HTERT RPE-1 (cell line): ENCODE results near the gene RASL11A.
"Not testable (repeated sequence)": the region's sequence is repeated elsewhere in the genome, so short reads cannot be mapped to it uniquely, and the experiment has no call there.

Experiments
- in situ Hi-C: fragments of 300-500 bp; cut with MboI; formaldehyde crosslinking; loops from 4 replicates; pipeline ENCODE4 v1.14.3; 2020; ENCODE audit warnings: low sequenced_read_pairs

The RASL11A gene

DNA sequence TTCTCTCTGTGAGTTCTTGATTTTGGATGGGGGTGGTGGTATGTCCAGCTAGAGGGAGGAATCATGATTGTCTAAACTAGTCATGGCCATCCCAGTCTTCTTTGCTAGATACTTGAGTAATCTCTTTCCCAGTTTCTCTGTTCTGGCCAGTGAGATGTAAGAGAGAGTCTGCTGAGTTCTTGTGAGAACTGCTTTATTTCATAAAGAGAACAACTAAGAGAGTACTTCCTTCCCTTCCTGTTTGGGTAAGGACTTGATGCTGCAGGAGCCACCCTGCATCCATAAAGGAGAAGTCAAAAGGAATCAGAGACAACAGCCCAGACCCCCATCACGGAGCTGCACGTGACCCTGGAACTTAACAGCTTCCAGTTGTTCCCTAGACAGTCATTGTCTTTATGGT is 3.0 kb upstream of the RASL11A start:
- in situ Hi-C loops, result no loop called here

DNA sequence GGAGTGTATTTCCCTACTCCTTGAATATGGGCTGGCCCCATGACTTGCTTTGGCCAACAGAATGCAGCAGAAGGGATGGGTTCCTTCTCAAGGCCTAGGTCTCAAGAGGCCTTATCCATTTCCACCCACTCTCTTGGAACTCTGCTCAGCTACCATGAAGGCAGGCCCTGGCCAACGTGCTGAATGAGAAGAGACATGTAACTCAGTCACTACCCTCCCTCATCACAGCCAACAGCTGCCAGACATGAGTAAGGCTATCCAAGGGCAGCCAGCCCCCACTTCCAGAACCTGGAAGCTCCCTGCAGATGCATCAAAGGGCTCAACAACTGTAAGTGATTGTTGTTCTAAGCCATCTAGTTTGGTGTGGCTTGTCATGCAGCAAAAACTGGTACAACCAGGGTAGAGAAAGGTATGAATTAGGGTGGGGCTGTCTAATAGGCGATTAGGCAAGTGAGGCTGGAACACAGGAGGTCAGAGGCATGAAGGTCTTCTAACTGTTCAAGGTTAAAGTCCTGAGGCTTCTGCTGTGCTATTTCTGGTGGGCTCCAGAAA is 1.4 kb upstream of the RASL11A start:
- in situ Hi-C loops, result no loop called here

DNA sequence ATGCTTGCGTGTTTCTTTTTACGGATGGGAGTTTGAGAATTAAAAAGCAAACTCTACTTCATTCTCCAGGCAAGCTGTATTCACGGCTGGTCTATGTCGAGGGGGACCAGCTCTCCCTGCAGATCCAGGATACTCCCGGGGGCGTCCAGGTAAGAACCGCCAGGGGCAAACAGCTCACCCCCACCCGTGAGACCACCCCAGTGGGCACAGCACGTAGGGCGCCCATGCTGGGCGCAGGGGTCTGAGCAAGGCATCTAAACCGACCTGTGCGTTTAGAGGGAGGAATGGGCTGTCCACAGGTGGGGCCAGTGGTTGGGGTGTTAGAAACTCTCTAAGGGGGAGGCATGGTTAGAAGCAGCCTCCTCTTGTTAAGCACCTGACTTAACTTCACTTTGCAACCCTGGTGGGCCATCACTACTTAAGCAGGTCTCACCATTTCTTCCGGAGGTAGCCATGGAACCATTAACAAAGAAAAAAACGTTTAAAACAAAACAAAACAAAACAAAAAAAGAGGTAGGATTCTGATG is 1.0 kb downstream of the RASL11A start:
- in situ Hi-C loops, result no loop called here

DNA sequence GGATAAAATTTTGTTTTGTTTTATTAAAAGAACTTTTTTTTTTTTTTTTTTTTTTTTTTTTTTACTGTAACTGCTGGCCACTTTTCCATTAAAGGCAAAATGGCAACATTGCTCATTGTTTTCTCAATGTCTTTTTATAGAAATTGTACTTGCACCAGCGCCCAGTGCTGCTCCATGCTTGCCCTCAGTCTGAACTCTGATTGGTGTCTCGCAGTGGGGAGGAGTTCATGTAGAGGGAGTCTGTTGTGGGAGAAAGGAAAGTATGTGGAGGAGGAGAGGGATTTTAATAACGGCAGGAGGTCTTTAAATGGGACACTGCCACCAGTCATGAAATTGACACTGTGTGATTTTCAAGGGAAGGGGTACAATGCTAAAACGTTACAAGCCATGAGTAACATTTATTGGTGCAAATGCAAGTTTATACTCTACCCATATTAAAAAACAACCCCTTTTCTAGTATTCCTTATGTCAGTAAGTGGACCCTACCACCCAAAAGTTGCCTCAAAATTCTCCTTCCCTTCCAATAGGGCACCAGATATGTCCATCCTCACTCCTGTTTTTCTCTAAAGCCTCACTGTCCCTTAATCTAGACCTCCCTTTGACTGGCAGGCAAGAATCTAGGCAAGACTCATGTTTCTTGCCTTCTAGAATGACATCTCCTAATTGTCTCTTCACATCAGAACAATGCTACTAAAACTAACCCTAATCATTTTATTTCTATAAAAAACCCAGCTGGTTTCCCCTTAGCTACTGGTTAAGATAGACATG is 3.2 kb downstream of the RASL11A start:
- in situ Hi-C loops, result no loop called here

DNA sequence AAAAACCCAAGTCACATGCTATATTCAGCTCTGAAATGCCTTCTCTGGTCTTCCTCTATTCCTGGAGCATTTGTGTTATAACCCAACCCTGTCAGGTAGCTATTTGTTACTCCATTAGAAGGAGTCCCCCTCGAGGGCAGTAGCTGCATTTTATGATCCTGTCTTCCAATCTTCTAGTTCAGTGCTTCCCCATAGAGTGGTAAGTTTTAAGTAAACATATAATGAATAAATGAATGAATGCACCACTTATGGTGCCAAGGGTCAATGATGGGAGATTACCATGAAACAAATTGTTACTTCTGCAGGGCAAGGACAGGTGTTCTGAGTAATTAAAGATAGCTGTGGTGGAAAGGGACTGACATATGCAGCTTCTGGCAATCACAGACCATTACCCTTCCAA is 4.0 kb downstream of the RASL11A start:
- in situ Hi-C loops, result no loop called here

DNA sequence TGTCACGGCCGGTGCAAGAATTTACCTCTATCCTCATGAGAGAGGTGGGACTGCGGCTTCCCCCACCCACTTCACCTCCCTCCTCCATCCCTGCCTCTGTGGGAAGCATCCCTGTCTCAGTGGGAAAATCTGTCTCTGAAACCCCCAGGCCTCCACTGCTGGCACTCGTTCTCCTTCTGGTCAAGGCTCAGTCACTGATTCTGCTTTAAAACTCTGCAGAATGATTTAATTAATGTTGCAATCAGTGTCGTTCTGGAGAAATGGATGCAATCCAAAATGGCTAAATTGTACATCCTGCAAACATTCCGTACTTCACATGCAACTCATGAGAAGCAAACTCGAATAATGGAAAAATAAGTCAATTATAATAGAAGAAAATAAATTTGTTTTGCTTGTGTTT is 5.6 kb downstream of the RASL11A start:
- in situ Hi-C loops, result no loop called here

DNA sequence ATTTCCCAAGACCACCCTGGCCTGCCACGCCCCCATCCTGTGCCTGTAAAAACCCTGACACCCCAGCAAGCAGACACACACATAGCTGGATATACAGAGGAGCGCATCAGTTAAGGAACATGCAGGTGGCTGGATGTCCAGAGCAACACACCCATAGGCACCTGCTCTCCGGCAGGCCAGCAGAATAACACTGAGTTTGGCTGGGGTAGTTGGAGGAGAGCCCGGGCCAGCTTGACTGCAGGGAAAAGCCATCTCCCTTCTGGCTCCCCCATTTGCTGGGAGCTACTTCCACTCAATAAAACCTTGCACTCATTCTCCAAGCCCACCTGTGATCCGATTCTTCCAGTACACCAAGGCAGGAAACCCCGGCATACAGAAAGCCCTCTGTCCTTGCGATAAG is 8.9 kb downstream of the RASL11A start:
- in situ Hi-C loops, result no loop called here

DNA sequence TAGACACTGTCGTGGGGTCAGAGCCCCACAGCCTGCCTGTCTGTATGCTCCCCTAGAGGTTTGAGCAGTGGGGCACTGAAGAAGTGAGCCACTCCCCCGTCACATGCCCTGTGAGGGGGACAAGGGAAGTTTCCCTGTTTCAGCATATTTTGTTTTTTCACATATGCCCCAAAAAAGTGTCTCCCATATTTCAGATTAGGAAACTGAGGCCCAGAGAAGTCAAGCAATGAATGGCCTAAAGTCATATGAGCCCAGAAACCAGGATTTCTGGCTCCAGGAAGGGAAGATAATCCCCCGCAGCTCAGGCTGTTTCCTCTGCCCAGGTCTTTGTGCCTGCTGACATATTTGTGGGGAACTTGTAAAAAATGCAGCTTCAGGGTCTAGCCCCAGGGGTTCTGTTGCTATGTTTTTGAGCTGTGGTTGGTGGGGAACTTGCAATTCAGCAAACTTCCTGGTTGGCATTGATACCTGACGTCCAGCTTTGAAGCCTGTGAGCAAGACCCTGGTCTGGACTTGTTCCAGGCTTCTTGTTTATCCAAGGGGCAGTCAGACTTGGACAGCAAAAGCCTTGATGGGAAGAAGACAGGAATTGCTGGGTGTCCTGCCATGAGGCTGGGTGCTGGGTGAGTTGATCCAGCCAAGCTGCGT is 9.5 kb downstream of the RASL11A start:
- in situ Hi-C loops, result no loop called here

DNA sequence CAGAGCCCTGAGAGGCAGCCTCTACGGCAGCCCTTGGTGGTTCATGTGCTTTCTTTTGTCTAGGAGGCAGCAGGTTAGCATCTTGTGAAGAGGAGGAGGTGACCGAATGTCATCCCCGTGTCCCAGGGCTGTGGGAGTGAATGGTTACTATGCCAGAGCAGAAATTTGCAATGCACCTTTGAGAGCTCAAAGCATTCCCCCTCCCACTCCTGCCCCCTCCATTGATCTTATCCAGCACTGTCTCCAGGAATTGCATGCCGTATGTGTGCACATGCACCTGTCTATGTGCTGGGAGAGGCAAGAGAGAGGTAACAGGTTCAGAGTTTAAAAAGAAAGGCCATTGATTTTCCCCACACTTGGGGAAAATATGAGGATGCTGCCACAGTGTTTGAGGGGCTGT is 10.2 kb downstream of the RASL11A start:
- in situ Hi-C loops, result no loop called here

DNA sequence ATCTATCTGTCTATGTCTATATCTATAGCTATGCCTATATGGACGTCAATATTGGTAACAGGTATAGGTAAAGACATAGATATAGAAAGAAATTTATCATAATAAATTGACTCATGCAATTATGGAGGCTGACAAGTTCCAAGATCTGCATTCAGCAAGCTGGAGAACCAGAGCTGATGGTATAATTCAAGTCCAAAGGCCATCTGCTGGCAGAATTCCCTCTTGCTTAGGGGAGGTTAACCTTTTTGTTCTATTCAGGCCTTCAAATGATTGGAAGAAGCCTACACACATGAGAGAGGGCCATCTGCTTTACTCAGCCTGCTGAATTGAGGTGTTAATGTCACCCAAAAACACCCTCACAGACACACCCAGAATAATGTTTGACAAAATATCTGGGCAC is 10.8 kb downstream of the RASL11A start:
- in situ Hi-C loops, result no loop called here

DNA sequence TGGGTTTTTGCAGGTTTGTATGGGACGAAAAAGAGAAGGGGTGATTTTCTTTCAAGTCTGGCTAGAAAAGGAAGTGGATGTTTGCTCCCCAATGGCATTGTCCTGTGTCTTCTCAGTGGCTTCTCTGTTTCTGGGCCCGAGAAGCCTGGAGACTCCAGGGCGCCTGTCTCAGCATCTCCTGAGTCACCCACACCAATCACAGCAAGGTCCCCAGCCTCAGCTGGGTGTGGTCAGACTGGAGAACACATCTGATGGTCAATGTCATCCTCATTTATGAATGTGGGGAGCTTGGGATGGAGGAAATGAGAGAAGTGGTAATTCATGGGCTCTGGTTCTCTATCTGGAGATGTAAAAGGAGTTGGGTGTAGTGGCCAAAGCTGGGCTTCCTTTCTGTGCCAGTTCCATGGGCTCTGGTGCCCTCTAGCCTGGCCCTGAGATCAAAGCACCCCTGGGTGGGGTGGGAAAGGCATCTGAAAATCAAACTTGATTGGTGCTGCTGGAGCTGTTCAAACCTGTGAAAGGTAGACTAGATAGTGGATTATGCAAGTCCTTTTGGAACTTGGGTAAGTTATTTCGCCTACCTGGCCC is 13.4 kb downstream of the RASL11A start:
- in situ Hi-C loops, result no loop called here

DNA sequence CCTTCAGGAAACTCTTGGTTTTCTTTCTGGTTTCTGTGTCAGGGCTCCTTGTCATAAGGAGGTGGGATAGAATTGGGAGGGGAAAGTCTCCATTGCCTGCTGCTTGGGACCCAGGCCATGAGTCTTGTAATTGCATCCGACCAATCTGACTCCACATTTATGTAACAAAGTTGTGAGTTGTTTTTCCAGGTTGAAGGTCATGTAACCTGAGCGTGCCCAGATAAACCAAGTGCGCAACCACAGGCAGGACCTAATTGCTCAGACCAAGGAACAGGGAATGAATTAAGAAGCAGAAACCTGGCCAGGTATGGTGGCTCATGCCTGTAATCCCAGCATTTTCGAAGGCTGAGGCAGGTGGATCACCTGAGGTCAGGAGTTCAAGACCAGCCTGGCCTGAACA is 17.8 kb downstream of the RASL11A start:
- in situ Hi-C loops, result no loop called here

DNA sequence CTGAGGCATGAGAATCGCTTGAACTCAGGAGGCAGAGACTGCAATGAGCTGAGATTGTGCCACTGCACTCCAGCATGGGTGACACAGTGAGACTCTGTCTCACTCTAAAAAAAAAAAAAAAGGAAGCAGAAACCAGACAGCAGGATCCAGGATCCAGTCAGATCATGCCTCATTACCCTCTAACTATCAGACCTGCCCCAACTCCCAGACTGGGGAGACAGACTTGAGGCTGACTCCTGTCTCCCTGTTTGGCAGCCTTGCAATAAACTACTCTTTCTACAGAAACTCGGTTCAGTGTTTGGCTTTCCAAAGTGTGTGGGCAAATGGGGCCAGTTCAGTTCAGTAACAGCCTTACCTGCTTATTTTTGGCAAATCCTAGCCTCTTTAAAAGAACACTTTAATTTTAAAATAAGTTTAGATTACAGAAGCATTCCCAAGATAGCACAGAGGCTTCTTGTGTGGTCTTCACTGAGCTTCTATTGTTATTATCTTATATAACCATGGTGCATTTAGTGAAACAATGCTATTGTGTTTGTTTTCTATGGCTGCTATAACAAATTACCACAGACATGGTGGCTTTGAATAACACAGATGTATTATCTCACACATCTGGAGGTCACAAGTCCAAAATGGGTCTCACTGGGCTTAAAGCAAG is 18.5 kb downstream of the RASL11A start:
- in situ Hi-C loops, result no loop called here

DNA sequence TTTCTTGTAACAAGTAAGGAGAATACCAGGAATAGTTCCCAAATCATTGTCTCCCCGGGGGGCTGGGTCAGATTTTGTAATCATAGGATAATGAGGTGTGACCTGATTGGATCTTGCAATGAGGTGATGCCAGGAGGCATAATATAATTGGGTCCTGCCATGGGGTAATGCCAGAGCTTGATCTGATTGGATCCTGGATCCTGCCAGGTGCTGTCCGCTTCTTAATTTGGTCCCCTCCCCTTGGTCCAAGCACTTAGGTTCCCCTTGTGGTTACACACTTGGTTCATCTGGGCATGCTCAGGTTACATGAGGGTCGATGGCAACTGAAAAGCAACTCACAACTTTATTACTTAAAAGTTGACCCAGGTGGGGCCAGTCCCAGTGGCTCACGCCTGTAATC is 20.1 kb downstream of the RASL11A start:
- in situ Hi-C loops, result no loop called here

DNA sequence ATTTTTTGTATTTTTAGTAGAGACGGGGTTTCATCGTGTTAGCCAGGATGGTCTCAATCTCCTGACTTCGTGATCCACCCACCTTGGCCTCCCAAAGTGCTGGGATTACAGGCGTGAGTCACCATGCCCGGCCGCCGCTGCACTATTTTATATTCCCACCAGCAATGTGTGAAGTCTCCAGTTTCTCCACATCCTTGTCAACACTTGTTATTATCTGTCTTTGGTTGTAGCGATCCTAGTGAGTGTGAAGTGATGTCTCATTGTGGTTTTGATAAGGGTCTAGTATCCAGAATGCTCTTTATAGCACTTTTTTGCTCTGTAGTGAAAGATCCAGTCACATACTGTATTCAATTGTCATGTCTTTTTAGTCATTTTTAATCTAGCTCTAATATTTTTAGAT is 21.3 kb downstream of the RASL11A start:
- in situ Hi-C loops, result not testable (repeated sequence)

DNA sequence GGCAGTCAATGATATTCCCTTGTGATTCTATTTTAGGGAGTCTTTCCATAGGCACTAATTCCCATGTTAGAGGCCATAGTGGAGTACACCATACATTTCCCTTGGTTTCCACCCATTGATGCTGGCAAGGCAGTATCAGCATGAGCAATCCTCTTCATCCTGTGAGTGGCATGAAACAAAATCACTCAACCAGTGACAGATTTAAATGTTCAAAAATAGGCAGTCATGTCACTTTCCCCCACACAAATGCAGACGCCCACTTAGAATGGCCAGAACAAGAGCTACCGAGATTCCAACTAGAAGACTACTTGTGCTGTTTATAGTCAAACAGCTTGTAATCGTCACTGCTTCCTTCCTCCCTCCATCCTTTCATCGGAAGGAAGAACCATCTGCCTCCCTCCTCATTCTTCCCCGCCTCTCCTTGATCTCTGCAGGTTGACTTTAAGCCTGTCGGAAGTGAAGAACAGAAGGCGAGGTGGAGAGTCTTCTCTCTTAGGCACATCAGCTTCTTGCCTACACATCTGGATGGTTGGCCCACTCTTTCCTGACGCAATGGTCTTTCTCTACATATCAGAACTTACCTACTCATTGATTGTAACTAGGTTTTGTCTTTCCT is 22.6 kb downstream of the RASL11A start:
- in situ Hi-C loops, result no loop called here

DNA sequence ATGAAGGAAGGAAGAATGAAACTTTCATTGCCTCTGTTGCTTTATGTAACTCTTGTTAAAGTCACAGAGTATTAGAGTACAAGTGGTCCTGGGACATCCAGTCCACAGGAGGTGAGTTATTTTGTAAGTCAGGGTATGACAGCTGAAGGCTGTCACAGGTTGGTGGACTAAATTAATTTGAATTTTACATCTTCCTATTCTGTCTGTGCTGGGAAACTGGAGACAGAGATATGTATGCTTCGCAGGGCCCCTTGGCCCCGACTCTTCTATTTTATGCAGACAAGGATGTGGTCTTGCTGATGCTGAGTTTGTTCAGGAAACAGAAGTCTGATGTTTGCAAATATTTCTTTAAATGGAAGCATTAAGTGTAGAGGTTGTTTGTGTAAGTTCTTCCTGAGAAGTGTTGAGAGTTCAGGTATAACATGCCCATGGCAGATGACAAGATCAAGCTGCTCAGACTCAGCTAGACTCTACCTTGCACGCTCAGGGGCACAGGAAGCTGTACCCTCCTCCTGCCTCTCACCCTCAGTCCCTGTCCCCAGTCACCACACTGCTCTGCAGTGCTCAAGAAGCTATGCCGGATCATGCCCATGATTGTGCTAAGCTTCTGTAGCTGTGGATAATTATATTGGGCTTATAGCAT is 23.4 kb downstream of the RASL11A start:
- in situ Hi-C loops, result no loop called here

DNA sequence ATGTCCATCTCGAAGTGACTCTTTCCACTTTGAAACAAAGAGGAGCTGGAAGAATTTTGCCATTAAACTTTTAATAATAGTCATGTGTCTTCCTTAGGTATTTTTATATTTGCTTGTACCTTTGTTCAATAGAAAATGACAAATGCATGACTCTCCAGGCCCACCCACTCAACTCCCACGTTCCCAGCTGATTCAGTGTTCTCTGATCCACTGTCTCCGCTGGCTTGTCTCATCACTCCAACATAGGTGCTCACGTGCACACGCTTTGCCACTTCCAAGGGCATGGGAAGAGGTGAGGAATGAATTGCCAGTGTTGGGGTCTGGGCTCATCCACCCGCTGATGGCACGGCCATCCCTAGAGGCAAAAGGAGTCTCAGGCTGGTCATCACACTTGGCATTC is 24.5 kb downstream of the RASL11A start:
- in situ Hi-C loops, result no loop called here

DNA sequence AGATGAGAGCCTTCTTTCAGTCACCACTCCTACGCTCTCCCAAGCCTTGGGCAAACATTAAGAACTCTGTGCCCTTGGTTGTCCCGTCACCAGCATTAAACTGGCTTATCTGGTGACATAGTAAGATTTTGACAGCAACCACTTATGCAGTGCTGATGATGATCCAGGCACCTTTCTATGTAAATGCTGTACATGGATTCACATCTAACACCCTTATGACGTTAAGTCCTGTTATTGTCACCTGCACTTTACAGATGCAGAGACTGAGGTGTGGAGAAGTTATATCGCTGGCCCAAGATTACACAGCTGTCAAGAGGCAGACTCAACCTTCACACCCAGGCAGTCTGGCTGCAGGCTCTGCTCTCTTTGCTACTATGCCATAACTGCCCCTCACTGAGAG is 25.0 kb downstream of the RASL11A start:
- in situ Hi-C loops, result no loop called here

DNA sequence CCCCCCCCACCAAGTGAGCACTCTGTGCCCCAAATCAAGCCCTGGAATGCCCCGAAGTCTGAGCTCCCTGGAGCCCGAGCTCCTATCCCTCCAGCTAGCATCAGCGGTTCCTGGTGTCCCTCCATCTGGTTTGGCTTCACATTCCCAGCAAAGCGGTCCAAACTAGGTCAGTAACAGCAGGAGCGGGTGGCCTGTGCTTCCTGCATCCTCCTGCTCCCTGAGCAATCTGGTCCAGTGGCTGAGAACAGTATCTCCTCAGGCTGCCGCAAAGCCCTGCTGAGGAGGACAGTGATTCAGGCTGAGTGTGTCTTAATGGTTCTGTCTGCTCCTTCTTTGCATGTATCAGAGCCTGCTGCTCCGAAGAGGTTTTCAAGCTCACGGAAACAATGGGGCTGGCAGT is 25.9 kb downstream of the RASL11A start:
- in situ Hi-C loops, result no loop called here
